HepG2 (cell line): Measurements from ENCODE around the gene CHRNG. TPM values are rescaled to one million over a fixed set of nuclear protein-coding genes. Genes with fewer than 3 reads are reported as not detected.

Experiments used
- CREB1 ChIP-seq, 2 experiments: fragments of 450-650 bp in 1 of 2; IDR thresholded peaks; 2 replicates each; pipeline ENCODE4 v1.6.1; 2016 to 2017; ENCODE audit warnings: control low read depth in 1 of 2, mild to moderate bottlenecking in 1 of 2, missing compliant biosample characterization in 1 of 2, missing genetic modification characterization in 1 of 2
- ELF4 ChIP-seq: sonication (generic); formaldehyde crosslinking; IDR thresholded peaks from 2 replicates; pipeline ENCODE4 v1.5.0; 2020; ENCODE audit warnings: missing genetic modification reagents, mild to moderate bottlenecking, moderate library complexity, borderline replicate concordance
- HNRNPH1 ChIP-seq: fragments of 200-400 bp; formaldehyde crosslinking; optimal IDR thresholded peaks from 2 replicates; pipeline ENCODE3; 2017; ENCODE audit warnings: mild to moderate bottlenecking, low read depth, low read length
- HOXA3 ChIP-seq: sonication (generic); formaldehyde crosslinking; IDR thresholded peaks from 2 replicates; pipeline ENCODE4 v1.5.0; 2020; ENCODE audit warnings: missing genetic modification reagents
- SYNCRIP ChIP-seq: fragments of 200-400 bp; formaldehyde crosslinking; IDR thresholded peaks from 2 replicates; pipeline ENCODE4 v1.6.1; 2018; ENCODE audit warnings: mild to moderate bottlenecking, low read depth, low read length; ENCODE audit not compliant: insufficient read depth
- THAP11 ChIP-seq: IDR thresholded peaks from 2 replicates; pipeline ENCODE4 v1.6.1; 2016; ENCODE audit warnings: missing biosample characterization, missing genetic modification reagents
- ZBTB21 ChIP-seq: sonication (generic); formaldehyde crosslinking; IDR thresholded peaks from 2 replicates; pipeline ENCODE4 v1.4.0; 2020; ENCODE audit warnings: missing genetic modification reagents
- ZNF570 ChIP-seq: sonication (generic); formaldehyde crosslinking; IDR thresholded peaks from 2 replicates; pipeline ENCODE4 v1.4.0; 2020; ENCODE audit warnings: mild to moderate bottlenecking, missing genetic modification reagents, borderline replicate concordance
- ZNF687 ChIP-seq: sonication (generic); formaldehyde crosslinking; IDR thresholded peaks from 2 replicates; pipeline ENCODE4 v1.5.1; 2020; ENCODE audit warnings: mild to moderate bottlenecking, missing genetic modification reagents, moderate library complexity
- polyA plus RNA-seq, 8 experiments: library from polyadenylated mRNA; depleted of rRNA in 3 of 8; stranded (reverse) in 7 of 8; unstranded in 1 of 8; fragments of >200 nt; fragmentation: Illumina TruSeq in 4 of 8; extraction: Trizol in 4 of 8; gene quantifications; 2 replicates each; pipeline versions ENCODE4 v1.2.1 to v1.2.3, GENCODE V29; 2011 to 2016; ENCODE audit warnings: low read depth in 4 of 8, missing spikeins in 1 of 8, mixed read lengths in 1 of 8; ENCODE audit not compliant: insufficient read depth in 1 of 8
- total RNA-seq, 5 experiments: library from RNA; depleted of rRNA; stranded (reverse); fragments of >200 nt; fragmentation: Illumina TruSeq; extraction: Trizol; gene quantifications; 2 replicates each; pipeline ENCODE4 v1.2.3, GENCODE V29; 2016; ENCODE audit warnings: low read depth in 1 of 5
- TF ChIP-seq, protein P1 (sequence below): sonication (generic); formaldehyde crosslinking; IDR thresholded peaks from 2 replicates; pipeline ENCODE4 v1.5.0; 2020; ENCODE audit warnings: missing genetic modification reagents
- TF ChIP-seq, protein P2 (sequence below): sonication (generic); formaldehyde crosslinking; IDR thresholded peaks from 2 replicates; pipeline ENCODE4 v1.5.1; 2020; ENCODE audit warnings: mild to moderate bottlenecking, missing genetic modification reagents
- TF ChIP-seq, protein P3 (sequence below): sonication (generic); formaldehyde crosslinking; IDR thresholded peaks from 2 replicates; pipeline ENCODE4 v1.4.0; 2020; ENCODE audit warnings: missing genetic modification reagents, borderline replicate concordance
- TF ChIP-seq, protein P4 (sequence below): sonication (generic); formaldehyde crosslinking; IDR thresholded peaks from 2 replicates; pipeline ENCODE4 v1.9.0; 2021; ENCODE audit warnings: missing genetic modification reagents, borderline replicate concordance
- TF ChIP-seq, protein P5 (sequence below): sonication (generic); formaldehyde crosslinking; IDR thresholded peaks from 2 replicates; pipeline ENCODE4 v1.5.0; 2020; ENCODE audit warnings: missing genetic modification reagents

CHRNG gene
- total and polyA plus RNA-seq, 2 of the 13 experiments (the other 11 are each of a cell fraction or from before 2014, with no cell fraction given): not detected

- TF ChIP-seq CREB1 (IDR thresholded peaks at IDR 0.05): peak; percentile 96
- no peak for TF ChIP-seq CREB1 (CRISPR knock-in tag; IDR thresholded peaks at IDR 0.05)
- TF ChIP-seq ELF4 (CRISPR knock-in tag): no peak
- peak; percentile 68 for TF ChIP-seq HOXA3
- peak; percentile 43; the same call in 1 of the 2 replicates for TF ChIP-seq ZNF687 (CRISPR knock-in tag)
- no peak for TF ChIP-seq HNRNPH1
- peak; percentile 82 for TF ChIP-seq ZBTB21 (CRISPR knock-in tag)
- TF ChIP-seq, protein P1, sequence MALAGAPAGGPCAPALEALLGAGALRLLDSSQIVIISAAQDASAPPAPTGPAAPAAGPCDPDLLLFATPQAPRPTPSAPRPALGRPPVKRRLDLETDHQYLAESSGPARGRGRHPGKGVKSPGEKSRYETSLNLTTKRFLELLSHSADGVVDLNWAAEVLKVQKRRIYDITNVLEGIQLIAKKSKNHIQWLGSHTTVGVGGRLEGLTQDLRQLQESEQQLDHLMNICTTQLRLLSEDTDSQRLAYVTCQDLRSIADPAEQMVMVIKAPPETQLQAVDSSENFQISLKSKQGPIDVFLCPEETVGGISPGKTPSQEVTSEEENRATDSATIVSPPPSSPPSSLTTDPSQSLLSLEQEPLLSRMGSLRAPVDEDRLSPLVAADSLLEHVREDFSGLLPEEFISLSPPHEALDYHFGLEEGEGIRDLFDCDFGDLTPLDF (CRISPR knock-in tag): no peak
- no peak for TF ChIP-seq THAP11 (CRISPR knock-in tag)
- TF ChIP-seq, protein P2, sequence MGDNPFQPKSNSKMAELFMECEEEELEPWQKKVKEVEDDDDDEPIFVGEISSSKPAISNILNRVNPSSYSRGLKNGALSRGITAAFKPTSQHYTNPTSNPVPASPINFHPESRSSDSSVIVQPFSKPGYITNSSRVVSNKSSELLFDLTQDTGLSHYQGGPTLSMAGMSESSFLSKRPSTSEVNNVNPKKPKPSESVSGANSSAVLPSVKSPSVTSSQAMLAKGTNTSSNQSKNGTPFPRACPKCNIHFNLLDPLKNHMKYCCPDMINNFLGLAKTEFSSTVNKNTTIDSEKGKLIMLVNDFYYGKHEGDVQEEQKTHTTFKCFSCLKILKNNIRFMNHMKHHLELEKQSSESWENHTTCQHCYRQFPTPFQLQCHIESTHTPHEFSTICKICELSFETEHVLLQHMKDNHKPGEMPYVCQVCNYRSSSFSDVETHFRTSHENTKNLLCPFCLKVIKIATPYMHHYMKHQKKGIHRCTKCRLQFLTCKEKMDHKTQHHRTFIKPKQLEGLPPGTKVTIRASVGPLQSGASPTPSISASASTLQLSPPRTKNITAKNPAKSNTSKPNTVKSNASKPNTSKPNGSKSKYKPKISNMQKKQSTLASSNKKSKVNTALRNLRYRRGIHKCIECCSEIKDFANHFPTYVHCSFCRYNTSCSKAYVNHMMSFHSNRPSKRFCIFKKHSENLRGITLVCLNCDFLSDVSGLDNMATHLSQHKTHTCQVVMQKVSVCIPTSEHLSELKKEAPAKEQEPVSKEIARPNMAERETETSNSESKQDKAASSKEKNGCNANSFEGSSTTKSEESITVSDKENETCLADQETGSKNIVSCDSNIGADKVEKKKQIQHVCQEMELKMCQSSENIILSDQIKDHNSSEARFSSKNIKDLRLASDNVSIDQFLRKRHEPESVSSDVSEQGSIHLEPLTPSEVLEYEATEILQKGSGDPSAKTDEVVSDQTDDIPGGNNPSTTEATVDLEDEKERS (CRISPR knock-in tag): no peak
- no peak for TF ChIP-seq SYNCRIP
- TF ChIP-seq ZNF570 (CRISPR knock-in tag): no peak
- TF ChIP-seq, protein P3, sequence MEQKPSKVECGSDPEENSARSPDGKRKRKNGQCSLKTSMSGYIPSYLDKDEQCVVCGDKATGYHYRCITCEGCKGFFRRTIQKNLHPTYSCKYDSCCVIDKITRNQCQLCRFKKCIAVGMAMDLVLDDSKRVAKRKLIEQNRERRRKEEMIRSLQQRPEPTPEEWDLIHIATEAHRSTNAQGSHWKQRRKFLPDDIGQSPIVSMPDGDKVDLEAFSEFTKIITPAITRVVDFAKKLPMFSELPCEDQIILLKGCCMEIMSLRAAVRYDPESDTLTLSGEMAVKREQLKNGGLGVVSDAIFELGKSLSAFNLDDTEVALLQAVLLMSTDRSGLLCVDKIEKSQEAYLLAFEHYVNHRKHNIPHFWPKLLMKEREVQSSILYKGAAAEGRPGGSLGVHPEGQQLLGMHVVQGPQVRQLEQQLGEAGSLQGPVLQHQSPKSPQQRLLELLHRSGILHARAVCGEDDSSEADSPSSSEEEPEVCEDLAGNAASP (CRISPR knock-in tag): no peak
- TF ChIP-seq, protein P4, sequence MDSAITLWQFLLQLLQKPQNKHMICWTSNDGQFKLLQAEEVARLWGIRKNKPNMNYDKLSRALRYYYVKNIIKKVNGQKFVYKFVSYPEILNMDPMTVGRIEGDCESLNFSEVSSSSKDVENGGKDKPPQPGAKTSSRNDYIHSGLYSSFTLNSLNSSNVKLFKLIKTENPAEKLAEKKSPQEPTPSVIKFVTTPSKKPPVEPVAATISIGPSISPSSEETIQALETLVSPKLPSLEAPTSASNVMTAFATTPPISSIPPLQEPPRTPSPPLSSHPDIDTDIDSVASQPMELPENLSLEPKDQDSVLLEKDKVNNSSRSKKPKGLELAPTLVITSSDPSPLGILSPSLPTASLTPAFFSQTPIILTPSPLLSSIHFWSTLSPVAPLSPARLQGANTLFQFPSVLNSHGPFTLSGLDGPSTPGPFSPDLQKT (CRISPR knock-in tag): no peak
- TF ChIP-seq, protein P5, sequence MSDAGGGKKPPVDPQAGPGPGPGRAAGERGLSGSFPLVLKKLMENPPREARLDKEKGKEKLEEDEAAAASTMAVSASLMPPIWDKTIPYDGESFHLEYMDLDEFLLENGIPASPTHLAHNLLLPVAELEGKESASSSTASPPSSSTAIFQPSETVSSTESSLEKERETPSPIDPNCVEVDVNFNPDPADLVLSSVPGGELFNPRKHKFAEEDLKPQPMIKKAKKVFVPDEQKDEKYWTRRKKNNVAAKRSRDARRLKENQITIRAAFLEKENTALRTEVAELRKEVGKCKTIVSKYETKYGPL (CRISPR knock-in tag): no peak
Observed at GRCh38 chr2:232502911-232503808, 36.3 kb upstream of the CHRNG start (continued).
